WTC11 (cell line): ENCODE measurements around the gene EXOC1L. TPM values are rescaled to one million over a fixed set of nuclear protein-coding genes. Genes with fewer than 3 reads are reported as not detected.

ENCODE experiments used
- ATAC-seq: fragments of 200-7000 bp; cut with Tn5 transposase; 2 replicates; pipeline ENCODE4 v1.10.0; 2021; ENCODE audit warnings: mild to moderate bottlenecking, moderate library complexity
- CTCF ChIA-PET: fragments of 300-600 bp; sonication (Branson Sonifier 250); formaldehyde crosslinking; loops from one replicate; lab custom pipeline; 2021; ENCODE audit warnings: antibody characterized with exemption; lab: Charles Lee
- POLR2A ChIA-PET: fragments of 350-600 bp; sonication (Branson Sonifier 250); formaldehyde crosslinking; loops from one replicate; lab custom pipeline; 2021; ENCODE audit warnings: antibody characterized with exemption; lab: Charles Lee
- DNase-seq: peaks from one replicate; pipeline ENCODE4 v3.0.0; 2021; ENCODE audit warnings: low spot score
- H3K27ac Mint-ChIP-seq: 2 replicates; pipeline ENCODE4 v1.8.0; 2021; ENCODE audit warnings: mixed read lengths
- H3K27me3 Mint-ChIP-seq: 2 replicates; pipeline ENCODE4 v1.8.0; 2021; ENCODE audit warnings: low read depth, mild to moderate bottlenecking, moderate library complexity, mixed read lengths
- H3K36me3 Mint-ChIP-seq: 2 replicates; pipeline ENCODE4 v1.8.0; 2021; ENCODE audit warnings: mixed read lengths
- H3K4me1 Mint-ChIP-seq: 2 replicates; pipeline ENCODE4 v1.8.0; 2022; ENCODE audit warnings: mixed read lengths
- H3K4me3 Mint-ChIP-seq: 2 replicates; pipeline ENCODE4 v1.8.0; 2021; ENCODE audit warnings: mild to moderate bottlenecking, moderate library complexity, mixed read lengths
- H3K9me3 Mint-ChIP-seq: 2 replicates; pipeline ENCODE4 v1.8.0; 2021; ENCODE audit warnings: mixed read lengths
- AFF4 ChIP-seq: sonication (generic); formaldehyde crosslinking; IDR thresholded peaks from 2 replicates; pipeline ENCODE4 v1.8.1; 2023; ENCODE audit warnings: mild to moderate bottlenecking, missing genetic modification reagents, borderline replicate concordance
- ATF1 ChIP-seq: sonication (generic); formaldehyde crosslinking; IDR thresholded peaks from 2 replicates; pipeline ENCODE4 v1.8.1; 2023; ENCODE audit warnings: mild to moderate bottlenecking, moderate library complexity, missing genetic modification reagents
- CBFB ChIP-seq: sonication (generic); formaldehyde crosslinking; IDR thresholded peaks from 2 replicates; pipeline ENCODE4 v1.8.1; 2022; ENCODE audit warnings: mild to moderate bottlenecking, low read depth, missing genetic modification reagents
- ESRRA ChIP-seq: sonication (generic); formaldehyde crosslinking; IDR thresholded peaks from 2 replicates; pipeline ENCODE4 v1.8.1; 2022; ENCODE audit warnings: mild to moderate bottlenecking, missing genetic modification reagents, borderline replicate concordance
- OVOL2 ChIP-seq: fragments of 250-450 bp; sonication (Bioruptor Pico); IDR thresholded peaks from 2 replicates; pipeline ENCODE4 v1.9.0; 2021; ENCODE audit warnings: mild to moderate bottlenecking, borderline replicate concordance
- PRDM15 ChIP-seq: sonication (generic); formaldehyde crosslinking; IDR thresholded peaks from 2 replicates; pipeline ENCODE4 v1.8.0; 2022; ENCODE audit warnings: missing genetic modification reagents
- SMAD4 ChIP-seq: sonication (generic); formaldehyde crosslinking; IDR thresholded peaks from 2 replicates; pipeline ENCODE4 v1.8.0; 2022; ENCODE audit warnings: mild to moderate bottlenecking, missing genetic modification reagents
- SOX15 ChIP-seq: fragments of 250-450 bp; sonication (Bioruptor Pico); IDR thresholded peaks from 2 replicates; pipeline ENCODE4 v1.9.0; 2021; ENCODE audit warnings: mild to moderate bottlenecking
- SP1 ChIP-seq: sonication (generic); formaldehyde crosslinking; conservative IDR thresholded peaks from 2 replicates; pipeline ENCODE4 v1.8.1; 2022; ENCODE audit warnings: missing genetic modification reagents
- USF1 ChIP-seq: sonication (generic); formaldehyde crosslinking; IDR thresholded peaks from 2 replicates; pipeline ENCODE4 v1.8.0; 2022; ENCODE audit warnings: mild to moderate bottlenecking, missing genetic modification reagents
- ZNF138 ChIP-seq: sonication (generic); formaldehyde crosslinking; conservative IDR thresholded peaks from 2 replicates; pipeline ENCODE4 v1.8.1; 2022; ENCODE audit warnings: mild to moderate bottlenecking, moderate library complexity, missing genetic modification reagents
- ZNF263 ChIP-seq: sonication (generic); formaldehyde crosslinking; IDR thresholded peaks from 2 replicates; pipeline ENCODE4 v1.8.1; 2022; ENCODE audit warnings: low read depth, mild to moderate bottlenecking, moderate library complexity, missing genetic modification reagents
- total RNA-seq: library from RNA; stranded (reverse); gene quantifications from 3 replicates; pipeline ENCODE4 v1.2.3, GENCODE V29; 2021
- TF ChIP-seq, protein P1 (sequence below): sonication (generic); formaldehyde crosslinking; IDR thresholded peaks from 2 replicates; pipeline ENCODE4 v1.8.0; 2022; ENCODE audit warnings: mild to moderate bottlenecking, missing genetic modification reagents
- TF ChIP-seq, protein P2 (sequence below): sonication (generic); formaldehyde crosslinking; IDR thresholded peaks from 2 replicates; pipeline ENCODE4 v1.8.1; 2022; ENCODE audit warnings: mild to moderate bottlenecking, moderate library complexity, missing genetic modification reagents
- TF ChIP-seq, protein P3 (sequence below): sonication (generic); formaldehyde crosslinking; IDR thresholded peaks from 2 replicates; pipeline ENCODE4 v1.8.1; 2023; ENCODE audit warnings: mild to moderate bottlenecking, missing genetic modification reagents
- TF ChIP-seq, protein P4 (sequence below): fragments of 250-450 bp; sonication (Bioruptor Pico); IDR thresholded peaks from 2 replicates; pipeline ENCODE4 v1.9.0; 2021; ENCODE audit warnings: mild to moderate bottlenecking, borderline replicate concordance
- TF ChIP-seq, protein P5 (sequence below): fragments of 250-450 bp; sonication (Bioruptor Pico); IDR thresholded peaks from 2 replicates; pipeline ENCODE4 v1.9.0; 2021; ENCODE audit warnings: mild to moderate bottlenecking

EXOC1L gene
- total RNA-seq, 1 experiment from 2014 or later, result not detected

DNA sequence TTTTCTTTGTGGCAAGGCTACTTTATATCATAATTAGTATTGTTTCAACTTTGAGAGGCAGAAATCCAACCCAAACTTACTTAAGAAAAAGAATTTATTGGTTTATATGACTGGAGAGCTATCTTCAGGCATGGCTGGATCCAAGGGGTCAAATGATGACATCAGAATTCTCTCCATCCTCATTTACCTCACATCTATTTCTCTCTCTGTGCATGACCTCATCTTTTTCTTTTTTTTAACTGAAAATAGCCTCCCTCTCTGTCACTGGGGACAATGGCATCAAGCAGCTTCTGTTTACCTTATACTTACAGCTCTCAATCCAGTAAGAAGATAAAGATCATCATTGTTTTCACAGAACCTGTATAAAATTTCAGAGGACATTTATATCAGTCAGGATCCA is 12.0 kb upstream of the EXOC1L start (continued):
- TF ChIP-seq, protein P1, sequence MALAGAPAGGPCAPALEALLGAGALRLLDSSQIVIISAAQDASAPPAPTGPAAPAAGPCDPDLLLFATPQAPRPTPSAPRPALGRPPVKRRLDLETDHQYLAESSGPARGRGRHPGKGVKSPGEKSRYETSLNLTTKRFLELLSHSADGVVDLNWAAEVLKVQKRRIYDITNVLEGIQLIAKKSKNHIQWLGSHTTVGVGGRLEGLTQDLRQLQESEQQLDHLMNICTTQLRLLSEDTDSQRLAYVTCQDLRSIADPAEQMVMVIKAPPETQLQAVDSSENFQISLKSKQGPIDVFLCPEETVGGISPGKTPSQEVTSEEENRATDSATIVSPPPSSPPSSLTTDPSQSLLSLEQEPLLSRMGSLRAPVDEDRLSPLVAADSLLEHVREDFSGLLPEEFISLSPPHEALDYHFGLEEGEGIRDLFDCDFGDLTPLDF (CRISPR knock-in tag), result no peak
- TF ChIP-seq, protein P2, sequence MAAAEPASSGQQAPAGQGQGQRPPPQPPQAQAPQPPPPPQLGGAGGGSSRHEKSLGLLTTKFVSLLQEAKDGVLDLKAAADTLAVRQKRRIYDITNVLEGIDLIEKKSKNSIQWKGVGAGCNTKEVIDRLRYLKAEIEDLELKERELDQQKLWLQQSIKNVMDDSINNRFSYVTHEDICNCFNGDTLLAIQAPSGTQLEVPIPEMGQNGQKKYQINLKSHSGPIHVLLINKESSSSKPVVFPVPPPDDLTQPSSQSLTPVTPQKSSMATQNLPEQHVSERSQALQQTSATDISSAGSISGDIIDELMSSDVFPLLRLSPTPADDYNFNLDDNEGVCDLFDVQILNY (CRISPR knock-in tag), result no peak
- TF ChIP-seq AFF4 (CRISPR knock-in tag), result no peak
- no peak for TF ChIP-seq PRDM15 (CRISPR knock-in tag)
- TF ChIP-seq CBFB (CRISPR knock-in tag), result no peak
- TF ChIP-seq SP1 (CRISPR knock-in tag), result no peak
- TF ChIP-seq ZNF263 (CRISPR knock-in tag), result no peak
- TF ChIP-seq, protein P3, sequence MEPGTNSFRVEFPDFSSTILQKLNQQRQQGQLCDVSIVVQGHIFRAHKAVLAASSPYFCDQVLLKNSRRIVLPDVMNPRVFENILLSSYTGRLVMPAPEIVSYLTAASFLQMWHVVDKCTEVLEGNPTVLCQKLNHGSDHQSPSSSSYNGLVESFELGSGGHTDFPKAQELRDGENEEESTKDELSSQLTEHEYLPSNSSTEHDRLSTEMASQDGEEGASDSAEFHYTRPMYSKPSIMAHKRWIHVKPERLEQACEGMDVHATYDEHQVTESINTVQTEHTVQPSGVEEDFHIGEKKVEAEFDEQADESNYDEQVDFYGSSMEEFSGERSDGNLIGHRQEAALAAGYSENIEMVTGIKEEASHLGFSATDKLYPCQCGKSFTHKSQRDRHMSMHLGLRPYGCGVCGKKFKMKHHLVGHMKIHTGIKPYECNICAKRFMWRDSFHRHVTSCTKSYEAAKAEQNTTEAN (CRISPR knock-in tag), result no peak

- Mint-ChIP-seq H3K9me3 (peaks cover 5% of the 10 kb centered on the region), H3K4me1 (no peaks in the 10 kb centered on the region), H3K27me3 (no peaks in the 10 kb centered on the region; the same call in 1 of the 2 replicates), H3K36me3 (no peaks in the 10 kb centered on the region), H3K27ac (no peak overlapping the region), H3K4me3 (no peak overlapping the region)
- CTCF ChIA-PET, result no interaction called here
- POLR2A ChIA-PET, result no interaction called here
- DNase-seq, result no peak
- ATAC-seq, result no peak
- TF ChIP-seq SOX15 (CRISPR knock-in tag), result no peak
- TF ChIP-seq SP1 (CRISPR knock-in tag), result no peak
- TF ChIP-seq, protein P4, sequence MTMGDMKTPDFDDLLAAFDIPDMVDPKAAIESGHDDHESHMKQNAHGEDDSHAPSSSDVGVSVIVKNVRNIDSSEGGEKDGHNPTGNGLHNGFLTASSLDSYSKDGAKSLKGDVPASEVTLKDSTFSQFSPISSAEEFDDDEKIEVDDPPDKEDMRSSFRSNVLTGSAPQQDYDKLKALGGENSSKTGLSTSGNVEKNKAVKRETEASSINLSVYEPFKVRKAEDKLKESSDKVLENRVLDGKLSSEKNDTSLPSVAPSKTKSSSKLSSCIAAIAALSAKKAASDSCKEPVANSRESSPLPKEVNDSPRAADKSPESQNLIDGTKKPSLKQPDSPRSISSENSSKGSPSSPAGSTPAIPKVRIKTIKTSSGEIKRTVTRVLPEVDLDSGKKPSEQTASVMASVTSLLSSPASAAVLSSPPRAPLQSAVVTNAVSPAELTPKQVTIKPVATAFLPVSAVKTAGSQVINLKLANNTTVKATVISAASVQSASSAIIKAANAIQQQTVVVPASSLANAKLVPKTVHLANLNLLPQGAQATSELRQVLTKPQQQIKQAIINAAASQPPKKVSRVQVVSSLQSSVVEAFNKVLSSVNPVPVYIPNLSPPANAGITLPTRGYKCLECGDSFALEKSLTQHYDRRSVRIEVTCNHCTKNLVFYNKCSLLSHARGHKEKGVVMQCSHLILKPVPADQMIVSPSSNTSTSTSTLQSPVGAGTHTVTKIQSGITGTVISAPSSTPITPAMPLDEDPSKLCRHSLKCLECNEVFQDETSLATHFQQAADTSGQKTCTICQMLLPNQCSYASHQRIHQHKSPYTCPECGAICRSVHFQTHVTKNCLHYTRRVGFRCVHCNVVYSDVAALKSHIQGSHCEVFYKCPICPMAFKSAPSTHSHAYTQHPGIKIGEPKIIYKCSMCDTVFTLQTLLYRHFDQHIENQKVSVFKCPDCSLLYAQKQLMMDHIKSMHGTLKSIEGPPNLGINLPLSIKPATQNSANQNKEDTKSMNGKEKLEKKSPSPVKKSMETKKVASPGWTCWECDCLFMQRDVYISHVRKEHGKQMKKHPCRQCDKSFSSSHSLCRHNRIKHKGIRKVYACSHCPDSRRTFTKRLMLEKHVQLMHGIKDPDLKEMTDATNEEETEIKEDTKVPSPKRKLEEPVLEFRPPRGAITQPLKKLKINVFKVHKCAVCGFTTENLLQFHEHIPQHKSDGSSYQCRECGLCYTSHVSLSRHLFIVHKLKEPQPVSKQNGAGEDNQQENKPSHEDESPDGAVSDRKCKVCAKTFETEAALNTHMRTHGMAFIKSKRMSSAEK (CRISPR knock-in tag), result no peak
- TF ChIP-seq OVOL2 (CRISPR knock-in tag), result no peak
- no peak for TF ChIP-seq SMAD4
- TF ChIP-seq ZNF138 (CRISPR knock-in tag), result no peak
- TF ChIP-seq USF1 (CRISPR knock-in tag), result no peak
- TF ChIP-seq, protein P5, sequence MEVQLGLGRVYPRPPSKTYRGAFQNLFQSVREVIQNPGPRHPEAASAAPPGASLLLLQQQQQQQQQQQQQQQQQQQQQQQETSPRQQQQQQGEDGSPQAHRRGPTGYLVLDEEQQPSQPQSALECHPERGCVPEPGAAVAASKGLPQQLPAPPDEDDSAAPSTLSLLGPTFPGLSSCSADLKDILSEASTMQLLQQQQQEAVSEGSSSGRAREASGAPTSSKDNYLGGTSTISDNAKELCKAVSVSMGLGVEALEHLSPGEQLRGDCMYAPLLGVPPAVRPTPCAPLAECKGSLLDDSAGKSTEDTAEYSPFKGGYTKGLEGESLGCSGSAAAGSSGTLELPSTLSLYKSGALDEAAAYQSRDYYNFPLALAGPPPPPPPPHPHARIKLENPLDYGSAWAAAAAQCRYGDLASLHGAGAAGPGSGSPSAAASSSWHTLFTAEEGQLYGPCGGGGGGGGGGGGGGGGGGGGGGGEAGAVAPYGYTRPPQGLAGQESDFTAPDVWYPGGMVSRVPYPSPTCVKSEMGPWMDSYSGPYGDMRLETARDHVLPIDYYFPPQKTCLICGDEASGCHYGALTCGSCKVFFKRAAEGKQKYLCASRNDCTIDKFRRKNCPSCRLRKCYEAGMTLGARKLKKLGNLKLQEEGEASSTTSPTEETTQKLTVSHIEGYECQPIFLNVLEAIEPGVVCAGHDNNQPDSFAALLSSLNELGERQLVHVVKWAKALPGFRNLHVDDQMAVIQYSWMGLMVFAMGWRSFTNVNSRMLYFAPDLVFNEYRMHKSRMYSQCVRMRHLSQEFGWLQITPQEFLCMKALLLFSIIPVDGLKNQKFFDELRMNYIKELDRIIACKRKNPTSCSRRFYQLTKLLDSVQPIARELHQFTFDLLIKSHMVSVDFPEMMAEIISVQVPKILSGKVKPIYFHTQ, result no peak
- no peak for TF ChIP-seq ESRRA (CRISPR knock-in tag)
- TF ChIP-seq ATF1 (CRISPR knock-in tag), result no peak
- no peak for TF ChIP-seq ZNF263 (CRISPR knock-in tag)
These were observed 11.4 kb upstream of the EXOC1L start for GRCh38 chr4:55808186-55808585.
